Measurements from ENCODE around the gene ATXN7L1.

DNA sequence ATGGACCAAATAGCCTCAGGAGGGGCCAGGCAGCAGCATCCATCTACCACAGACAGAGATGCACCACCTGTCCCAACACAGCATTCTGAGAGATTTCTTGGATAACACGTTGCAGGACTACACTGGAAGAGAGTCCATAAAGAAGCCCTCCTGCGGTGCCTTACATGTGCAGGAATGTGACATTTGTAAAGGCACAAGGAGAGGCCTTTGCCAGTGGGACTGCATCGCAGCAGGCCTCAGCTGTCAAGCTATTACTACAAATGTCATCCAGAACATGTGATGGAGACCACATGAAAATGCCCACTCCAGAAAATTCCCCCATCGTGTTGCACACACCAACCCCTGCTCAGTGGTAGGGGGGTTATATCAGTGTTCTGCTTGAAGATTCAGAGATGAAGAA, 77.4 kb downstream of the ATXN7L1 start:
- TF ChIP-seq, protein P1, sequence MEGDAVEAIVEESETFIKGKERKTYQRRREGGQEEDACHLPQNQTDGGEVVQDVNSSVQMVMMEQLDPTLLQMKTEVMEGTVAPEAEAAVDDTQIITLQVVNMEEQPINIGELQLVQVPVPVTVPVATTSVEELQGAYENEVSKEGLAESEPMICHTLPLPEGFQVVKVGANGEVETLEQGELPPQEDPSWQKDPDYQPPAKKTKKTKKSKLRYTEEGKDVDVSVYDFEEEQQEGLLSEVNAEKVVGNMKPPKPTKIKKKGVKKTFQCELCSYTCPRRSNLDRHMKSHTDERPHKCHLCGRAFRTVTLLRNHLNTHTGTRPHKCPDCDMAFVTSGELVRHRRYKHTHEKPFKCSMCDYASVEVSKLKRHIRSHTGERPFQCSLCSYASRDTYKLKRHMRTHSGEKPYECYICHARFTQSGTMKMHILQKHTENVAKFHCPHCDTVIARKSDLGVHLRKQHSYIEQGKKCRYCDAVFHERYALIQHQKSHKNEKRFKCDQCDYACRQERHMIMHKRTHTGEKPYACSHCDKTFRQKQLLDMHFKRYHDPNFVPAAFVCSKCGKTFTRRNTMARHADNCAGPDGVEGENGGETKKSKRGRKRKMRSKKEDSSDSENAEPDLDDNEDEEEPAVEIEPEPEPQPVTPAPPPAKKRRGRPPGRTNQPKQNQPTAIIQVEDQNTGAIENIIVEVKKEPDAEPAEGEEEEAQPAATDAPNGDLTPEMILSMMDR (IDR thresholded peaks at IDR 0.05; ENCODE audit: low read length) = no peak
- TF ChIP-seq EZH2 (optimal IDR thresholded peaks at IDR 0.05; ENCODE audit: low read depth, low read length) (no peak), EZH2phosphoT487 (IDR thresholded peaks at IDR 0.05; ENCODE audit: low read length) (no peak)

Data from MM.1S (cell line).